Stimulated activated CD8-positive, alpha-beta memory T cell treated with anti-CD3 and anti-CD28 coated beads, Interleukin-2, amount 100 ng/mL, for 1 hour (primary cell): ENCODE measurements around the gene CA9.

Source experiments
- DNase-seq, 2 donors: peaks; one replicate each; pipeline ENCODE4 v3.0.0-alpha.2; 2020; ENCODE audit warnings: low read depth in 2 of 2

The CA9 gene

GRCh38 chr9:35717132-35717870 lies 43.6 kb downstream of the CA9 start:
- DNase-seq: no peak

GRCh38 chr9:35718721-35719511 lies 45.2 kb downstream of the CA9 start:
- no peak for DNase-seq

GRCh38 chr9:35719546-35719945 lies 45.8 kb downstream of the CA9 start:
- DNase-seq: no peak

- no peak for DNase-seq
Observed at GRCh38 chr9:35723426-35723825, 49.7 kb downstream of the CA9 start.

GRCh38 chr9:35723908-35724307 lies 50.2 kb downstream of the CA9 start:
- DNase-seq: no peak

- no peak for DNase-seq
Observed at GRCh38 chr9:35725362-35725761, 51.6 kb downstream of the CA9 start.

GRCh38 chr9:35726931-35727330 lies 53.2 kb downstream of the CA9 start:
- no peak for DNase-seq

- DNase-seq: no peak
Observed at GRCh38 chr9:35727676-35728040, 53.9 kb downstream of the CA9 start.

- DNase-seq: no peak
Observed at GRCh38 chr9:35728041-35728971, 54.6 kb downstream of the CA9 start.

- DNase-seq: no peak
Observed at GRCh38 chr9:35729101-35729500, 55.4 kb downstream of the CA9 start.

GRCh38 chr9:35729700-35730485 lies 56.2 kb downstream of the CA9 start:
- no peak for DNase-seq

- no peak for DNase-seq
Observed at GRCh38 chr9:35730486-35730854, 56.7 kb downstream of the CA9 start.
